MCF 10A (cell line): ENCODE data around the gene SOX5. TPM values are rescaled to one million over a fixed set of nuclear protein-coding genes. Genes with fewer than 3 reads are reported as not detected.

Experiments
- BruUV-seq: library from RNA; stranded (reverse); fragments of 400-500 nt; replicated peaks from 2 replicates; lab custom pipeline; 2021; lab: Mats Ljungman, UMichigan
- CTCF ChIA-PET: fragments of 300-600 bp; sonication (Branson Sonifier 250); formaldehyde crosslinking; extraction: SDS; loops from one replicate; lab custom pipeline; 2021; ENCODE audit warnings: antibody characterized with exemption, inconsistent platforms; lab: Yijun Ruan, JAX
- POLR2A ChIA-PET: fragments of 300-600, 350-650 bp; sonication (Branson Sonifier 250); formaldehyde crosslinking; extraction: SDS; loops from one replicate; lab custom pipeline; 2020; ENCODE audit warnings: antibody characterized with exemption, inconsistent platforms; lab: Yijun Ruan, JAX
- DNase-seq: peaks from one replicate; pipeline ENCODE4 v3.0.0-alpha.2; 2018; ENCODE audit not compliant: unreplicated experiment
- H3K27ac Mint-ChIP-seq: one replicate; pipeline ENCODE4 v1.8.0; 2022; ENCODE audit warnings: mild to moderate bottlenecking, low read depth, mixed read lengths; ENCODE audit not compliant: unreplicated experiment
- H3K27me3 Mint-ChIP-seq: one replicate; pipeline ENCODE4 v1.8.0; 2022; ENCODE audit warnings: mixed read lengths; ENCODE audit not compliant: insufficient read depth, unreplicated experiment
- H3K36me3 Mint-ChIP-seq: one replicate; pipeline ENCODE4 v1.8.0; 2022; ENCODE audit warnings: mild to moderate bottlenecking, moderate library complexity, mixed read lengths; ENCODE audit not compliant: insufficient read depth, unreplicated experiment
- H3K4me1 Mint-ChIP-seq: one replicate; pipeline ENCODE4 v1.8.0; 2022; ENCODE audit warnings: mixed read lengths; ENCODE audit not compliant: insufficient read depth, unreplicated experiment
- H3K4me3 Mint-ChIP-seq: one replicate; pipeline ENCODE4 v1.8.0; 2022; ENCODE audit warnings: mild to moderate bottlenecking, moderate library complexity, mixed read lengths; ENCODE audit not compliant: unreplicated experiment
- H3K9me3 Mint-ChIP-seq: one replicate; pipeline ENCODE4 v1.8.0; 2022; ENCODE audit warnings: mixed read lengths; ENCODE audit not compliant: unreplicated experiment
- intact Hi-C: fragments of 100-400 bp; cut with micrococcal nuclease; formaldehyde crosslinking; loops from 2 replicates; pipeline ENCODE4 v1.14.1; 2022
- total RNA-seq: library from RNA; stranded (reverse); gene quantifications from 2 replicates; pipeline ENCODE4 v1.2.3, GENCODE V29; 2022
- TF ChIP-seq, protein P1 (sequence below): fragments of 200-600 bp; IDR thresholded peaks from one replicate; pipeline ENCODE4 v1.8.0; 2022; ENCODE audit warnings: antibody characterized with exemption, mild to moderate bottlenecking; ENCODE audit not compliant: unreplicated experiment

Gene SOX5
- total RNA-seq, 1 experiment from 2014 or later = 0.91 TPM

DNA sequence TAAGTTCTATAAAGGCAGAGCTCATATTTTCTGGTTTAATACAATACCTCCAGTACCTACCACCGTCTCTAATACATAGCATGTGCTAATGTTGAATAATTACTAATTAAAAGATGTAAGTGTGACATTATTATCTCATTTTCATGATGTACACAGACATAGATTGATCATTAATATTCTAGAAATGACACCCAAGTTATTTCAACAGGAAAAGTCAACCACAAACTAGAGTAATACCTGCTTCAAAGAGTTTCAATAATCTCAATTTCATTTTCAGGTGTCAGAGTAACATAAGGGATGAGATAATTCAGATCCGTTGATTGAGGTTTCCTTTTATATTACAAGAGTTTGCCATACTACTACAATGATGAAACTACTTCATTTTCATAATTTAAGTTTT lies 388.9 kb downstream of the SOX5 start:
- Mint-ChIP-seq H3K27ac (no peak overlapping the region), H3K4me1 (no peaks in the 10 kb centered on the region), H3K27me3 (peaks cover 3% of the 10 kb centered on the region), H3K4me3 (no peak overlapping the region), H3K36me3 (no peaks in the 10 kb centered on the region), H3K9me3 (no peaks in the 10 kb centered on the region)
- CTCF ChIA-PET = interaction anchor here (0.7 kb wide), 1 partner anchor 518 kb away, joined by 3 read pairs; no protein-coding TSS in a partner anchor
- TF ChIP-seq, protein P1, sequence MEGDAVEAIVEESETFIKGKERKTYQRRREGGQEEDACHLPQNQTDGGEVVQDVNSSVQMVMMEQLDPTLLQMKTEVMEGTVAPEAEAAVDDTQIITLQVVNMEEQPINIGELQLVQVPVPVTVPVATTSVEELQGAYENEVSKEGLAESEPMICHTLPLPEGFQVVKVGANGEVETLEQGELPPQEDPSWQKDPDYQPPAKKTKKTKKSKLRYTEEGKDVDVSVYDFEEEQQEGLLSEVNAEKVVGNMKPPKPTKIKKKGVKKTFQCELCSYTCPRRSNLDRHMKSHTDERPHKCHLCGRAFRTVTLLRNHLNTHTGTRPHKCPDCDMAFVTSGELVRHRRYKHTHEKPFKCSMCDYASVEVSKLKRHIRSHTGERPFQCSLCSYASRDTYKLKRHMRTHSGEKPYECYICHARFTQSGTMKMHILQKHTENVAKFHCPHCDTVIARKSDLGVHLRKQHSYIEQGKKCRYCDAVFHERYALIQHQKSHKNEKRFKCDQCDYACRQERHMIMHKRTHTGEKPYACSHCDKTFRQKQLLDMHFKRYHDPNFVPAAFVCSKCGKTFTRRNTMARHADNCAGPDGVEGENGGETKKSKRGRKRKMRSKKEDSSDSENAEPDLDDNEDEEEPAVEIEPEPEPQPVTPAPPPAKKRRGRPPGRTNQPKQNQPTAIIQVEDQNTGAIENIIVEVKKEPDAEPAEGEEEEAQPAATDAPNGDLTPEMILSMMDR = no peak
- intact Hi-C loops = no loop called here
- no peak for DNase-seq
- POLR2A ChIA-PET = no interaction called here
- BruUV-seq = no TSS peak

DNA sequence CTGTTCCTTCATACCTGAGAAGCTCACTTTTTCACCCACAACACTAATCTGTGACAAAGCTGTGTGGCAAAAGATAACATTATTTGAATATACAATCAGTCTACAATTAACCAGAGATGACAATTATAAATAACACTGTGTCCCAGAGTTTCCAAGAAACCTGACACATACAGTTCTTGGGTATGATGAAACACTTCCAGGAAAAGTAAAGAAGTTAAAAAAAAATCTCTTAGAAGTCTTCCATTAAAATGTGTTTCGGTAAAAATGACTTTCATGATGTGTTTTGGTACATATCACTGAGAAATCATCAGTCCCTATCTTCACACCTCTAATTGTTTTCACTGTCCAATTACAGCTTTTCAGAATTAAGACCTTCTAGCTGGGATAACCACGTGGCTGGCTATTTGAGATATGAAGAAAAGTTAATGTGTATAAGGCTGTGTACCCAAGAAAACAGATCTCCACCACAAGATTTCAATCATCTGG lies 390.2 kb downstream of the SOX5 start:
- intact Hi-C loops = no loop called here
- no peaks in the 10 kb centered on the region for H3K36me3 Mint-ChIP-seq
- ChIA-PET CTCF (no interaction called here), POLR2A (interaction anchor here (0.6 kb wide), 2 partner anchors 69 to 441 kb away, joined by 3 to 4 read pairs; no protein-coding TSS in a partner anchor)
- H3K4me1 Mint-ChIP-seq = no peaks in the 10 kb centered on the region
- peaks cover 3% of the 10 kb centered on the region for H3K27me3 Mint-ChIP-seq
- BruUV-seq = no TSS peak
- DNase-seq = no peak
- TF ChIP-seq, protein P1 = no peak
- no peak overlapping the region for H3K27ac Mint-ChIP-seq
- H3K4me3 Mint-ChIP-seq = no peak overlapping the region
- H3K9me3 Mint-ChIP-seq = no peaks in the 10 kb centered on the region

GRCh38 chr12:23556661-23557060 lies 392.8 kb downstream of the SOX5 start:
- no peaks in the 10 kb centered on the region for H3K4me1 Mint-ChIP-seq
- POLR2A ChIA-PET = no interaction called here
- H3K27ac Mint-ChIP-seq = no peak overlapping the region
- BruUV-seq = no TSS peak
- TF ChIP-seq, protein P1 = no peak
- H3K9me3 Mint-ChIP-seq = no peaks in the 10 kb centered on the region
- intact Hi-C loops = no loop called here
- H3K27me3 Mint-ChIP-seq = peaks cover 27% of the 10 kb centered on the region
- CTCF ChIA-PET = interaction anchor here (0.5 kb wide), 1 partner anchor 183 kb away, joined by 3 read pairs; no protein-coding TSS in a partner anchor
- no peak overlapping the region for H3K4me3 Mint-ChIP-seq
- H3K36me3 Mint-ChIP-seq = no peaks in the 10 kb centered on the region
- no peak for DNase-seq

GRCh38 chr12:23555825-23556207 lies 393.7 kb downstream of the SOX5 start:
- no TSS peak for BruUV-seq
- TF ChIP-seq, protein P1 = no peak
- peaks cover 31% of the 10 kb centered on the region for H3K27me3 Mint-ChIP-seq
- H3K9me3 Mint-ChIP-seq = no peaks in the 10 kb centered on the region
- H3K4me1 Mint-ChIP-seq = no peaks in the 10 kb centered on the region
- DNase-seq = no peak
- CTCF ChIA-PET = interaction anchor here (0.6 to 0.7 kb wide), 2 partner anchors 700 to 725 kb away, joined by 3 read pairs; no protein-coding TSS in a partner anchor
- H3K36me3 Mint-ChIP-seq = no peaks in the 10 kb centered on the region
- intact Hi-C loops = no loop called here
- no peak overlapping the region for H3K27ac Mint-ChIP-seq
- no peak overlapping the region for H3K4me3 Mint-ChIP-seq
- POLR2A ChIA-PET = interaction anchor here (0.6 kb wide), 1 partner anchor 72 kb away, joined by 3 read pairs; no protein-coding TSS in a partner anchor
